ENCODE results near the gene MYRF.

MYRF gene

GRCh38 chr11:61782841-61783240 lies 30.4 kb downstream of the MYRF start:
- POLR2A ChIA-PET = no interaction called here
- Histone ChIP-seq H3K36me3 (ENCODE audit: control insufficient read depth in 2 of 2, insufficient read depth in 1 of 2, low read length in 2 of 2) (peaks cover 0 to 61% of the 10 kb centered on the region in 2 experiments; a peak in 1 of 3 replicates), H3K4me3 (ENCODE audit: low read depth, low read length) (no peak overlapping the region), H3K4me1 (ENCODE audit: control insufficient read depth, insufficient read depth, low read length) (no peaks in the 10 kb centered on the region), H3K27ac (ENCODE audit: extremely low read depth, low read depth, low read length) (no peak overlapping the region), H3K9me3 (ENCODE audit: control insufficient read depth, insufficient read depth, low read depth, low read length) (no peaks in the 10 kb centered on the region)
- CTCF ChIA-PET = interaction anchor here (1.0 to 1.8 kb wide), 3 partner anchors 8 to 324 kb away, joined by 3 to 6 read pairs (median 4); no protein-coding TSS in a partner anchor
- TF ChIP-seq ZNF670 (tag by site-specific recombination; IDR thresholded peaks at IDR 0.05; ENCODE audit: low read depth) (no peak), ZNF549 (tag by site-specific recombination; IDR thresholded peaks at IDR 0.05) (no peak), ZBTB1 (tag by site-specific recombination; IDR thresholded peaks at IDR 0.05) (no peak), CTCF (tag by site-specific recombination; IDR thresholded peaks at IDR 0.05) (no peak), ZNF433 (tag by site-specific recombination; IDR thresholded peaks at IDR 0.05; ENCODE audit: low read depth) (no peak), ZNF140 (tag by site-specific recombination; IDR thresholded peaks at IDR 0.05) (no peak), GLI4 (tag by site-specific recombination; IDR thresholded peaks at IDR 0.05) (no peak), ZNF148 (tag by site-specific recombination; IDR thresholded peaks at IDR 0.05; ENCODE audit: borderline replicate concordance) (no peak), ZNF560 (tag by site-specific recombination; IDR thresholded peaks at IDR 0.05; ENCODE audit: borderline replicate concordance) (no peak), ZNF350 (tag by site-specific recombination; IDR thresholded peaks at IDR 0.05) (no peak), ZNF274 (IDR thresholded peaks at IDR 0.05; ENCODE audit: low read length) (no peak), ZNF274 (tag by site-specific recombination; IDR thresholded peaks at IDR 0.05; ENCODE audit: borderline replicate concordance) (no peak), ZNF48 (tag by site-specific recombination; IDR thresholded peaks at IDR 0.05) (no peak), ZNF76 (tag by site-specific recombination; IDR thresholded peaks at IDR 0.05; ENCODE audit: borderline replicate concordance, low read depth) (no peak), ZNF837 (tag by site-specific recombination; IDR thresholded peaks at IDR 0.05) (no peak), ZNF585B (tag by site-specific recombination; IDR thresholded peaks at IDR 0.05) (no peak), ZFP41 (tag by site-specific recombination; IDR thresholded peaks at IDR 0.05; ENCODE audit: borderline replicate concordance) (no peak)

DNA sequence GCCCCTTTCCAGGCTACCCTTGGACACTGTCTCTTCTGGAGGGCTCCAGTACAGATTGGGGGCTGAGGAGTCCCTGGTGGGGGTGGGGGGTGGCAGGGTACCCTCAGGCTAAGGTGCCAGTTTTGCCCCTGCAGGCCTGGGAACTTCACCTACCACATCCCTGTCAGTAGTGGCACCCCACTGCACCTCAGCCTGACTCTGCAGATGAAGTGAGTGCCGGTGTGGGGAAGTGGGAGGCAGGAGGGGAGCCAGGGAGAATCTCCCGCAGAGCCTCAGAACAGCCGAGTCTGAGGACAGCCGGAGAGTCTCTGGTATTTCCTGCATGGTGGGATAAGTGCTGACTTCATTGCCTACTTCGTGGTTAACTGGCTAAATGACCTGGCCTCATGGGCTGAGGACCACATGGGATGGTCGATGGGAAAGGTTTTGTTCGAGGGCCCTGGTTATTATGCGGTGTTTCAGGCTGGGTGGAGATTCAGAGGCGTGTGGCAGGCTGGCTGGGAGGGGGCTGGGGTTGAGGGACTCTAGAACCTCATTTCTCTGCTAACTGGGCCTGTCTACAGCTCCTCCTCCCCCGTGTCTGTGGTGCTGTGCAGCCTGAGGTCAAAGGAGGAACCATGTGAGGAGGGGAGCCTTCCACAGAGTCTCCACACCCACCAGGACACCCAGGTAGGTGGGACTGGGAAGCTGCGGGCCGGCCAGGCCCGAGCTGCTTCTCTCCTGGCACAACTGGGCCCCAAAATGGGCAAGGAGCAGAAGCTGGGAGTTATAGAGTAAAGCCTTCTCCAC lies 31.5 kb downstream of the MYRF start:
- POLR2A ChIA-PET = no interaction called here

More for the DNA sequence above, 31.5 kb downstream of the MYRF start:
- no peak overlapping the region for H3K27ac ChIP-seq (ENCODE audit: extremely low read depth, low read depth, low read length)
- H3K36me3 ChIP-seq (ENCODE audit: control insufficient read depth in 2 of 2, insufficient read depth in 1 of 2, low read length in 2 of 2) = peaks cover 0 to 66% of the 10 kb centered on the region in 2 experiments; a peak in 1 of 3 replicates
- no peak overlapping the region for H3K4me3 ChIP-seq (ENCODE audit: low read depth, low read length)
- CTCF ChIA-PET = no interaction called here
- H3K9me3 ChIP-seq (ENCODE audit: control insufficient read depth, insufficient read depth, low read depth, low read length) = no peaks in the 10 kb centered on the region
- TF ChIP-seq ZSCAN5A (tag by site-specific recombination; IDR thresholded peaks at IDR 0.05) = no peak
- no peak for TF ChIP-seq ZNF837 (tag by site-specific recombination; IDR thresholded peaks at IDR 0.05)
- peak; percentile 14; the same call in 1 of the 2 replicates for TF ChIP-seq ZIC2 (tag by site-specific recombination; IDR thresholded peaks at IDR 0.05)
- TF ChIP-seq ZNF610 (tag by site-specific recombination; IDR thresholded peaks at IDR 0.05; ENCODE audit: borderline replicate concordance) = no peak
- no peaks in the 10 kb centered on the region for H3K4me1 ChIP-seq (ENCODE audit: control insufficient read depth, insufficient read depth, low read length)
